Smooth muscle cell (in vitro differentiated cells): Measurements from ENCODE around the gene NFASC. TPM values are rescaled to one million over a fixed set of nuclear protein-coding genes. Genes with fewer than 3 reads are reported as not detected.

Experiments
- DNase-seq: peaks from one replicate; lab custom pipeline; 2025; ENCODE audit not compliant: unreplicated experiment; lab: John Stamatoyannopoulos, UW
- H2AFZ ChIP-seq: fragments of 200-600 bp; sonication (generic); 2 replicates; pipeline ENCODE4 v1.6.0; 2016; ENCODE audit warnings: antibody characterized with exemption, low read depth, mild to moderate bottlenecking
- H3F3A ChIP-seq: fragments of 200-600 bp; sonication (generic); 2 replicates; pipeline ENCODE4 v1.6.0; 2017; ENCODE audit warnings: antibody characterized with exemption, low read depth
- H3K27ac ChIP-seq: fragments of 200-600 bp; sonication (generic); 2 replicates; pipeline ENCODE4 v1.5.1; 2016; ENCODE audit warnings: low read depth, mild to moderate bottlenecking
- H3K27me3 ChIP-seq: fragments of 200-600 bp; sonication (generic); 2 replicates; pipeline ENCODE4 v1.6.1; 2016; ENCODE audit warnings: low read depth, mild to moderate bottlenecking
- H3K36me3 ChIP-seq: fragments of 200-600 bp; sonication (generic); 2 replicates; pipeline ENCODE4 v1.5.1; 2016; ENCODE audit warnings: low read depth
- H3K4me1 ChIP-seq: fragments of 200-600 bp; sonication (generic); 2 replicates; pipeline ENCODE4 v1.5.1; 2016; ENCODE audit warnings: low read depth
- H3K4me2 ChIP-seq: fragments of 200-600 bp; sonication (generic); 2 replicates; pipeline ENCODE4 v1.6.0; 2016; ENCODE audit warnings: mild to moderate bottlenecking
- H3K4me3 ChIP-seq: fragments of 200-600 bp; sonication (generic); 2 replicates; pipeline ENCODE4 v1.5.1; 2016; ENCODE audit warnings: mild to moderate bottlenecking
- H3K79me2 ChIP-seq: fragments of 200-600 bp; sonication (generic); 2 replicates; pipeline ENCODE4 v1.6.0; 2016; ENCODE audit warnings: low read depth, mild to moderate bottlenecking
- H3K9ac ChIP-seq: fragments of 200-600 bp; sonication (generic); 2 replicates; pipeline ENCODE4 v1.6.0; 2016; ENCODE audit warnings: low read depth
- H3K9me3 ChIP-seq: fragments of 200-600 bp; sonication (generic); replicated peaks from 2 replicates; pipeline ENCODE4 v1.5.1; 2016; ENCODE audit warnings: low read depth
- H4K20me1 ChIP-seq: fragments of 200-600 bp; sonication (generic); 2 replicates; pipeline ENCODE4 v1.6.0; 2016; ENCODE audit warnings: low read depth
- CTCF ChIP-seq: fragments of 200-600 bp; sonication (generic); IDR thresholded peaks from 2 replicates; pipeline ENCODE4 v1.5.1; 2017; ENCODE audit warnings: borderline replicate concordance, mild to moderate bottlenecking, antibody characterized with exemption; ENCODE audit not compliant: insufficient read depth, poor library complexity, severe bottlenecking
- WGBS: methylation state at CpG from one replicate; pipeline ENCODE4 v1.1.7; 2016; ENCODE audit warnings: low lambda C conversion rate; 5-methylcytosine and 5-hydroxymethylcytosine counted together
- polyA plus RNA-seq: library from polyadenylated mRNA; unstranded; fragments of >200 nt; fragmentation: Nextera tagmentation; extraction: Ambion mirVana; gene quantifications from 2 replicates; pipeline ENCODE4 v1.2.1, GENCODE V29; 2016
- total RNA-seq: library from RNA; depleted of rRNA; stranded (reverse); fragments of >200 nt; gene quantifications from 2 replicates; pipeline ENCODE4 v1.2.3, GENCODE V29; 2014

Gene NFASC
- total and polyA plus RNA-seq, 2 experiments from 2014 or later = 0.09 to 0.63 TPM

- H3K79me2 ChIP-seq = no peaks in the 10 kb centered on the region
- H3K27ac ChIP-seq = no peak overlapping the region
- H3K4me3 ChIP-seq = no peak overlapping the region
- no peaks in the 10 kb centered on the region for H3K36me3 ChIP-seq
- H3K9ac ChIP-seq = no peak overlapping the region
- no peak for TF ChIP-seq CTCF
- H3K4me2 ChIP-seq = no peak overlapping the region
- peaks cover 34% of the 10 kb centered on the region for H3K4me1 ChIP-seq
- DNase-seq = no peak
- H3F3A ChIP-seq = no peaks in the 10 kb centered on the region
- H3K27me3 ChIP-seq = peaks cover 23% of the 10 kb centered on the region
- no peaks in the 10 kb centered on the region for H3K9me3 ChIP-seq
- H4K20me1 ChIP-seq = no peaks in the 10 kb centered on the region
- H2AFZ ChIP-seq = no peak overlapping the region
- WGBS = 66% methylated on average over 3 of the region's 3 CpGs
Observed at GRCh38 chr1:204990059-204990664, 119.5 kb downstream of the NFASC start.

- H3K4me2 ChIP-seq = no peak overlapping the region
- H3K4me1 ChIP-seq = peaks cover 34% of the 10 kb centered on the region
- H3K9me3 ChIP-seq = no peaks in the 10 kb centered on the region
- H3K79me2 ChIP-seq = no peaks in the 10 kb centered on the region
- no peak overlapping the region for H3K9ac ChIP-seq
- no peak overlapping the region for H3K27ac ChIP-seq
- H3K27me3 ChIP-seq = peaks cover 23% of the 10 kb centered on the region
- WGBS = 74% methylated on average over 11 of the region's 11 CpGs
- H3K4me3 ChIP-seq = no peak overlapping the region
- H3K36me3 ChIP-seq = no peaks in the 10 kb centered on the region
- H4K20me1 ChIP-seq = no peaks in the 10 kb centered on the region
- no peak overlapping the region for H2AFZ ChIP-seq
- no peaks in the 10 kb centered on the region for H3F3A ChIP-seq
- TF ChIP-seq CTCF = no peak
- DNase-seq = no peak
Observed at GRCh38 chr1:204990721-204991341, 120.2 kb downstream of the NFASC start.

GRCh38 chr1:204991342-204991844, 120.7 kb downstream of the NFASC start:
- WGBS = 52% methylated on average over 11 of the region's 11 CpGs
- TF ChIP-seq CTCF = no peak

More at GRCh38 chr1:204991342-204991844, 120.7 kb downstream of the NFASC start:
- Histone ChIP-seq H3K4me2 (no peak overlapping the region), H3K9me3 (no peaks in the 10 kb centered on the region), H3K36me3 (no peaks in the 10 kb centered on the region), H3K27ac (no peak overlapping the region), H3K4me3 (no peak overlapping the region), H3K9ac (no peak overlapping the region), H3K79me2 (no peaks in the 10 kb centered on the region), H4K20me1 (no peaks in the 10 kb centered on the region), H3K27me3 (peaks cover 23% of the 10 kb centered on the region), H3F3A (no peaks in the 10 kb centered on the region), H2AFZ (no peak overlapping the region), H3K4me1 (peaks cover 34% of the 10 kb centered on the region)
- DNase-seq = no peak
